BLaER1 (cell line): ENCODE results near the gene NAT9.

Experiments
- H3K27ac ChIP-seq: shearing (Covaris generic); formaldehyde crosslinking; 2 replicates; pipeline ENCODE4 v1.8.1; 2022
- H3K27me3 ChIP-seq: shearing (Covaris generic); formaldehyde crosslinking; 2 replicates; pipeline ENCODE4 v1.8.1; 2022
- H3K36me3 ChIP-seq: shearing (Covaris generic); formaldehyde crosslinking; 2 replicates; pipeline ENCODE4 v1.8.1; 2022
- H3K4me1 ChIP-seq: shearing (Covaris generic); formaldehyde crosslinking; 2 replicates; pipeline ENCODE4 v1.8.1; 2022
- H3K4me2 ChIP-seq: shearing (Covaris generic); formaldehyde crosslinking; 2 replicates; pipeline ENCODE4 v1.8.1; 2022
- H3K4me3 ChIP-seq: shearing (Covaris generic); formaldehyde crosslinking; 2 replicates; pipeline ENCODE4 v1.8.1; 2022
- H3K9ac ChIP-seq: shearing (Covaris generic); formaldehyde crosslinking; 2 replicates; pipeline ENCODE4 v1.8.1; 2022
- H3K9me3 ChIP-seq: shearing (Covaris generic); formaldehyde crosslinking; 2 replicates; pipeline ENCODE4 v1.8.1; 2022
- H4K20me1 ChIP-seq: shearing (Covaris generic); formaldehyde crosslinking; 2 replicates; pipeline ENCODE4 v1.8.1; 2022
- Cebpa-rat ChIP-seq: shearing (Covaris generic); IDR thresholded peaks from 2 replicates; pipeline ENCODE4 v1.8.1; 2022

NAT9 gene

GRCh38 chr17:74773871-74774286 is 2.3 kb downstream of the NAT9 start:
- Histone ChIP-seq H3K4me2 (no peak overlapping the region), H4K20me1 (peaks cover 63% of the 10 kb centered on the region), H3K36me3 (peaks cover 52% of the 10 kb centered on the region), H3K9me3 (no peaks in the 10 kb centered on the region), H3K27me3 (no peaks in the 10 kb centered on the region), H3K9ac (no peak overlapping the region), H3K4me1 (peaks cover 30% of the 10 kb centered on the region), H3K4me3 (no peak overlapping the region), H3K27ac (no peak overlapping the region)
- TF ChIP-seq Cebpa-rat = no peak

- H3K4me3 ChIP-seq = no peak overlapping the region
- H3K4me2 ChIP-seq = no peak overlapping the region
- no peak overlapping the region for H3K27ac ChIP-seq
- peaks cover 66% of the 10 kb centered on the region for H4K20me1 ChIP-seq
- peaks cover 56% of the 10 kb centered on the region for H3K36me3 ChIP-seq
- no peaks in the 10 kb centered on the region for H3K27me3 ChIP-seq
- no peaks in the 10 kb centered on the region for H3K9me3 ChIP-seq
- TF ChIP-seq Cebpa-rat = no peak
- peak overlapping the region; percentile 29; the same call in 1 of the 2 replicates for H3K9ac ChIP-seq
- H3K4me1 ChIP-seq = peaks cover 26% of the 10 kb centered on the region
Measured at GRCh38 chr17:74773414-74773813, 2.7 kb downstream of the NAT9 start.

- H3K27me3 ChIP-seq = no peaks in the 10 kb centered on the region
- no peak overlapping the region for H3K4me2 ChIP-seq
- H3K27ac ChIP-seq = no peak overlapping the region
- H3K4me1 ChIP-seq = peaks cover 15% of the 10 kb centered on the region
- peaks cover 68% of the 10 kb centered on the region for H3K36me3 ChIP-seq
- no peak overlapping the region for H3K4me3 ChIP-seq
- H3K9ac ChIP-seq = no peak overlapping the region
- peaks cover 79% of the 10 kb centered on the region for H4K20me1 ChIP-seq
- no peaks in the 10 kb centered on the region for H3K9me3 ChIP-seq
- no peak for TF ChIP-seq Cebpa-rat
Measured at GRCh38 chr17:74772053-74772452, 4.1 kb downstream of the NAT9 start.

GRCh38 chr17:74771319-74771914 is 4.7 kb downstream of the NAT9 start:
- H3K27me3 ChIP-seq = no peaks in the 10 kb centered on the region
- no peaks in the 10 kb centered on the region for H3K9me3 ChIP-seq
- H3K4me3 ChIP-seq = no peak overlapping the region
- no peak overlapping the region for H3K27ac ChIP-seq
- H3K9ac ChIP-seq = no peak overlapping the region
- peaks cover 9% of the 10 kb centered on the region for H3K4me1 ChIP-seq
- peaks cover 83% of the 10 kb centered on the region for H4K20me1 ChIP-seq
- peaks cover 72% of the 10 kb centered on the region for H3K36me3 ChIP-seq
- H3K4me2 ChIP-seq = no peak overlapping the region
- no peak for TF ChIP-seq Cebpa-rat

- Histone ChIP-seq H3K4me3 (no peak overlapping the region), H3K9ac (no peak overlapping the region), H3K27me3 (no peaks in the 10 kb centered on the region), H3K4me2 (no peak overlapping the region), H3K9me3 (no peaks in the 10 kb centered on the region), H3K36me3 (peaks cover 76% of the 10 kb centered on the region), H3K27ac (no peak overlapping the region), H3K4me1 (peaks cover 9% of the 10 kb centered on the region), H4K20me1 (peaks cover 83% of the 10 kb centered on the region)
- no peak for TF ChIP-seq Cebpa-rat
Measured at GRCh38 chr17:74770498-74771318, 5.4 kb downstream of the NAT9 start.

GRCh38 chr17:74769856-74770497 is 6.2 kb downstream of the NAT9 start:
- Histone ChIP-seq H3K36me3 (peaks cover 76% of the 10 kb centered on the region), H3K4me3 (no peak overlapping the region), H4K20me1 (peaks cover 77% of the 10 kb centered on the region), H3K4me1 (peaks cover 2% of the 10 kb centered on the region), H3K9me3 (no peaks in the 10 kb centered on the region), H3K27ac (no peak overlapping the region), H3K4me2 (no peak overlapping the region), H3K9ac (no peak overlapping the region), H3K27me3 (no peaks in the 10 kb centered on the region)
- TF ChIP-seq Cebpa-rat = no peak

- peaks cover 82% of the 10 kb centered on the region for H4K20me1 ChIP-seq
- H3K4me2 ChIP-seq = no peak overlapping the region
- no peaks in the 10 kb centered on the region for H3K27me3 ChIP-seq
- no peaks in the 10 kb centered on the region for H3K9me3 ChIP-seq
- TF ChIP-seq Cebpa-rat = no peak
- H3K36me3 ChIP-seq = peaks cover 76% of the 10 kb centered on the region
- H3K4me3 ChIP-seq = no peak overlapping the region
- peaks cover 3% of the 10 kb centered on the region for H3K4me1 ChIP-seq
- H3K27ac ChIP-seq = no peak overlapping the region
- no peak overlapping the region for H3K9ac ChIP-seq
Measured at GRCh38 chr17:74769266-74769855, 6.8 kb downstream of the NAT9 start.

GRCh38 chr17:74768763-74769114 is 7.4 kb downstream of the NAT9 start:
- peaks cover 9% of the 10 kb centered on the region for H3K4me1 ChIP-seq
- H3K36me3 ChIP-seq = peaks cover 73% of the 10 kb centered on the region
- H3K9ac ChIP-seq = no peak overlapping the region
- peaks cover 80% of the 10 kb centered on the region for H4K20me1 ChIP-seq
- TF ChIP-seq Cebpa-rat = no peak
- no peak overlapping the region for H3K27ac ChIP-seq
- H3K9me3 ChIP-seq = no peaks in the 10 kb centered on the region
- H3K4me3 ChIP-seq = no peak overlapping the region
- no peaks in the 10 kb centered on the region for H3K27me3 ChIP-seq
- no peak overlapping the region for H3K4me2 ChIP-seq

- H3K4me3 ChIP-seq = no peak overlapping the region
- no peaks in the 10 kb centered on the region for H3K9me3 ChIP-seq
- no peak overlapping the region for H3K27ac ChIP-seq
- no peak overlapping the region for H3K4me2 ChIP-seq
- no peak overlapping the region for H3K9ac ChIP-seq
- H4K20me1 ChIP-seq = peaks cover 79% of the 10 kb centered on the region
- TF ChIP-seq Cebpa-rat = no peak
- no peaks in the 10 kb centered on the region for H3K27me3 ChIP-seq
- H3K4me1 ChIP-seq = peaks cover 14% of the 10 kb centered on the region
- peaks cover 68% of the 10 kb centered on the region for H3K36me3 ChIP-seq
Measured at GRCh38 chr17:74768069-74768762, 7.9 kb downstream of the NAT9 start.
